HG03521 (cell line): ENCODE data around the gene HECTD4.
"Not testable (repeated sequence)": the region's sequence is repeated elsewhere in the genome, so short reads cannot be mapped to it uniquely, and the experiment has no call there.

Experiments used
- ATAC-seq: cut with Tn5 transposase; IDR thresholded peaks from one replicate; pipeline ENCODE4 v1.9.1; 2021; ENCODE audit warnings: mild to moderate bottlenecking, moderate library complexity; ENCODE audit not compliant: unreplicated experiment

HECTD4 gene

DNA sequence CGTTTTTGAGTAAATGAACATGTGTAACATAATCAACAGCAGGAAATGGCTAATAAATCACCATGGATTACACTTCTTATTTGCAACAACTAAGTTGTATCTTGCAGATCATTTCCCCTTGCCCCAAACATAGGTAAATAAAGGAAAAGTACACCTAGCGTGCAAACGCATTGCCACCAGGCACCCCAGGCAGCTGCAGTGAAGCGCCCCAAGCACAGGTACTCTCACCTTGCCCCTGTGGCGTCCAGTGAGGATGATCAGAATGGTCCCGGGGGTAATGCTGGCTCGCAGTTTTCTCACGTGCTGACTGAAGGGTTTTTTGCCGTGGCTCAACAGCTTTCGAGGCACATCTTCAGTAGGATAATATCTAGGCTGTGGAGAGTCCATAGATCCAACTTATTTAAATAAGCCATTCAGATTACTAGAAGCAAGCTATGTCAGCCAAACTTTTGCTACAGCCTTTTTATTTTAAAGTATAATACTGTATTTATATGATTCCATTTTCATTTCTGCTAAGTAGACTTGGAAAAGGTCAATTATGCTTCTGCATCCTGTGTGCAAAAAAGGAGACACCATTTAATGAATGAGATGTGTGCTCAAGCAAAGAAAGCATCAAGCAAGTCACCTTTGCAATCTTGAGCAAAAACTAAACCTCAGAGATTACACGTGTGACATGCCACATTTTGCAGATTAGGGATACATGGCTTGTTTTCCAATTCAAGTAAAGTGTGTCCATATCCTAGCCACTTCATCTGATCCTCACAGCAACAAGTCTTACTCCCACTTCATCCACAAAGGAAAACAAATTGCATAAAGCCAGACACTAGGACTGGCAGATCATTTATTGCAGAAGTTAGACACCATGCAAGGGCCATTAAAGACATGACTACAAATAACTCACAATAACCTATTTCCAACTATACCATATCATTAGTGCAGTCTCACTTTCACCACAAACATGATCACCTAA lies 24.6 kb upstream of the HECTD4 start:
- no peak for ATAC-seq

DNA sequence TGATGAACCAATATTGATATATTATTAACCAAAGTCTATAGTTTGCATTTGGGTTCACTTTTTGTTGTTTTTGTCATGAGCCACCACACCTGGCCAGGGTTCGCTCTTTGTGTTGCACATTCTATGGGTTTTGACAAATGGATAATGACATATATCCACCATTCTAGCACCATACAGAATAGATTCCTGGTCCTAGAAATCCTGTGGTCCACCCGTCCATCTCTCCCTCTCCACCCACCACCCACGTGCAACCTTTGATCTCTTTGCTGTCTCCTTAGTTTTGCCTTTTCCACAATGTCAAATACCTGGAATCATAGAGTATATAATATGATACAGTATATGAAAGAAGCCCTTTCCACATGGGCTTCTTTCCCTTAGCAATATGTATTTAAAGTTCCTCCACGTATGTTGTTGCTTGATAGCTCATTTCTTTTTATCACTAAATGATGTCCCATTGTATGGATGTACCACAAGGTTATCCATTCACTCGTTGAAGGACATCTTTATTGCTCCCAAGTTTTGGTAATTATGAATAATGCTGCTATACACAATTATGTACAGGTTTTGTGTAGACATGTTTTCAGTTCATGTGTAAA lies 19.8 kb upstream of the HECTD4 start:
- no peak for ATAC-seq

DNA sequence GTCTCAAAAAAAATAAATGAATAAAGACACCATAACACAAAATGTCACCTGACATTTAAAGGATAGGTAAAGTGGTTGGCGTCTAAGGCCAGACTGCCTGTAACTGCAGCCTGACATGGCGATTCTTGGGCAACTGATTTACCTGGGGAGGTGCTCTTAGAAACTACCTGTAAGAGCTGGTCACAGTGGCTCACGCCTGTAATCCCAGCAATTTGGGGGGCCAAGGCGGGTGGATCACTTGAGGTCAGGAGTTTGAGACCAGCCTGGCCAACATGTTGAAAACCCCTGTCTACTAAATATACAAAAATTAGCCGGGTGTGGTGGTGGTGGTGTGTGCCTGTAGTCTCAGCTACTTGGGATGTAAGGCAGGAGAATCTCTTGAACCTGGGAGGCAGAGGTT lies 18.8 kb upstream of the HECTD4 start:
- ATAC-seq, result no peak

DNA sequence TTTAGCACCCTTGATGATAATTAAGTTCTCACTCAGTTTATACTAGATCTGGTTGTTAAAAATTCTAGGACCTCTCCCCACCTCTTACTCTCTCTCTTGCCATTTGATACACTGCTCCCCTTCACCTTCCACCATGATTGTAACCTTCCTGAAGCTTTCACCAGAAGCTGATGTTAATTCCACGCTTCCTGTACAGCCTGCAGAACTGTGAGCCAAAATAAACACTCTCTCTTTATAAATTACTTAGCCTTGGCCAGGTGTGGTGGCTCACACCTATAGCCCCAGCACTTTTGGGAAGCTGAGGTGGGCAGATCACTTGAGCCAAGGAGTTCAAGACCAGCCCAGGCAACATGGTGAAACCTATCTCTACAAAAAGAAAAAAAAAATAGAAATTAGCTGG lies 11.1 kb upstream of the HECTD4 start:
- no peak for ATAC-seq

GRCh38 chr12:112389922-112390654 lies 7.9 kb upstream of the HECTD4 start:
- ATAC-seq, result not testable (repeated sequence)

DNA sequence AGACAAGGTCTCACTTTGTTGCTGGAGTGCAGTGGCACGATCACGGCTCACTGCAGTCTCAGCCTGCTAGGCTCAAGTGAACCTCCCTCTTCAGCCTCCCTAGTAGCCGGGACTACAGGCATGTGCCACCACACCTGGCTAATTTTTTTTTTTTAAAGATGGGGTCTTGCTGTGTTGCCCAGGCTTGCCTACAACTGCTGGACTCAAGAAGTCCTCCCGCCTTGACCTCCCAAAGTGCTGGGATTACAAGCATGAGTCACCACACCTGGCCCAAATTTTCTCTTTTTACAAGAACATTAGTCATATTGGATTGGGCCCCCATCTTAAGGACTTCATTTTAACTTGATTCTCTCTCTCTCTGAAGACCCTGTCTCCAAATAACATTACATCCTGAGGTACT lies 7.0 kb upstream of the HECTD4 start:
- no peak for ATAC-seq

DNA sequence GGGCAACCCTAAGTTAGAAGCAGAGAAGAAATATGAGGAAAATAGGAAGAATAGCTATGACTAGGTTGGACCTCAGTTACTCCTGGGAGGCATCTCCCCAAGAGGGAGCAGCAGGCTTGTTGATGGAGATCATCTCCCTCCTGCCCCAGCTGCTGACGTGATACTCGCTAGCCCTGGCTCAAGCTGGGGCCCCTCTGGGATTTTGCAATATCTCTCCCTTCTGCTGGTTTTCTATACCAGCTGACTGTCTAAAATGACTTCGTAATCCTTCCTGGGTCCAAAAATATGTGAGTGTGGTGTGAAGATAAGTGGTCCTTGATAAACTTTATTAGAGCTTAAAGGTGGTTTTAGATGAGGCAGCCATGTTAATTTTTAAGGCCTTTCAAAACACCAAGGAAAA lies 4.5 kb upstream of the HECTD4 start:
- no peak for ATAC-seq

- no peak for ATAC-seq
Observed at GRCh38 chr12:112382866-112383265, 635 bp upstream of the HECTD4 start.

DNA sequence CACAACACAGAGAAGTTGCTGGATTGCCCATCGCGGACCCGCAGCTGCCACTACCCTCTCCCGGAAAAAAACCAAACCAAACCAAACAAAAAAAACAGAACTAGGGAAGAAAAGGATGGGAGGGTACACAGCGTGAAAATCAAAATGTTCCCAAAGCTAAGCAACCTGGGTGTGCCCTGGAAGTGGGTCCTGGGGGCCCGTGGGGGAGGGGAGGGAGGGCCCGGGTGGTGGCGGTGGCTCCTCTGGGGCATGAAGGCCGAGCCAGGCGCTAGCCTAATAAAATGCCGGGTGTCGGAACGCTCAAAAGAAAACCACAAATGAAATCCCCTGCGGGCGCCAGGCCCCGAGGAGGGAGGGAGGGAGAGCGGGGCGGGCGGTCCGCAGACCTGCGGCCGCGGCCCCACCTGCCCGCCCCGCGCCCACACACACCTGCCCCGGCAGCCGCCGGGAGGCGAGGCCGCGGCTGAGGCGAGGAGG lies 787 bp downstream of the HECTD4 start:
- ATAC-seq, result peak; percentile 41

- no peak for ATAC-seq
Observed at GRCh38 chr12:112380663-112381405, 1.4 kb downstream of the HECTD4 start.

DNA sequence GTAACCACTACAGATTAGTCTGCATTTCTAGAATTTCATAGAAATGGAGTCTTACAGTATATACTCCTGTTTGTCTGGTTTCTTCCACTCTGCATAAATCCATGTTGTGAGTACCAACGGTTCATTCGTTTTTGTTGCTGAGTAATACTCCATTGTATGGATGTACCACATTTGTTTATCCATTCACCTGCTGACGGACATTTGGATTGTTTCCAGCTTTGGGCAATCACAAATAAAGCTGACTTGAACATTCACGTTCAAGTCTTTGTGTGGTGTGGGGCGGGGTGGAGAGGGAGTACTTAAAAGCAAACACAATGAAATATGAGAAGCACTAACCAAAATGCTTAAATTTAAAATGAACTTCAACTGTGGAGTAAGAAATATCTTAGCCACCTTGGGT lies 7.1 kb downstream of the HECTD4 start:
- ATAC-seq, result no peak

GRCh38 chr12:112374166-112374740 lies 8.0 kb downstream of the HECTD4 start:
- ATAC-seq, result no peak

GRCh38 chr12:112370868-112371510 lies 11.2 kb downstream of the HECTD4 start:
- ATAC-seq, result no peak

DNA sequence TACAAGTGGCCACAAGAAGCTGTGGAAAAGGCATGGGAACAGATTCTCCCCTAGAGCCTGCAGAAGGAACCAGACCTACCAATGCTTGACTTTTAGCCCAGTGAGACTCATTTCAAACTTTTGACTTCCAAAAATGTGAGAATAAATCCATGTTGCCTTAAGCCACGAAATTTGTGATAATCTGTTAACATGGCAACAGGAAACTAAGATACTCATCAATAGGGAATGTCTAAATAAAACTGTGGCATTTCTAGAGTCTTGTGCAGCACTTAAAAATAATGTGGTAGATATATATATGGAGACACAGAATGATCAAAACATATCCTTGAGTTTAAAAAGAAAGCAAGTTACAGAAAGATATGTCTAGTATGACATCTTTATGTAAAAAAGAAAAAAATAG lies 12.0 kb downstream of the HECTD4 start:
- no peak for ATAC-seq

DNA sequence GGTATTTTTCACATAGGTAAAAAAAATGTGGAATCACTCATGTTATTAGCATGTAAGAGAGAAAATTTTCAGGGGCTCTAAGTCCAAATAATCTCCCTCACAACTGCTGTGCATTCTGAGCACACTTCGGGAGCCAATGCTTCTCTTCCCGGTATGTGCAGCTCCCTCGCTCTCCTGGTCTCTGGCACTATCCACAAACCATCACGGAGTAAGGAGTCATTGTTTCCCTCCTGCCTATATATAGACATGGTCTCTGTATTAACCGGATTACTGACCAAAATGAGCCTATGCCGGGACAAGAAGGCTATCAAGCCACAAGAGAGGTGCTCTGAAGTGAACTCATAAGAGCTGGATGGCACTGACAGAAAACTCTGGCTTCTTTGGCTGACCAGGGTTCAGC lies 13.4 kb downstream of the HECTD4 start:
- no peak for ATAC-seq

- no peak for ATAC-seq
Observed at GRCh38 chr12:112367965-112368364, 14.3 kb downstream of the HECTD4 start.

GRCh38 chr12:112362310-112362709 lies 19.9 kb downstream of the HECTD4 start:
- ATAC-seq, result no peak

DNA sequence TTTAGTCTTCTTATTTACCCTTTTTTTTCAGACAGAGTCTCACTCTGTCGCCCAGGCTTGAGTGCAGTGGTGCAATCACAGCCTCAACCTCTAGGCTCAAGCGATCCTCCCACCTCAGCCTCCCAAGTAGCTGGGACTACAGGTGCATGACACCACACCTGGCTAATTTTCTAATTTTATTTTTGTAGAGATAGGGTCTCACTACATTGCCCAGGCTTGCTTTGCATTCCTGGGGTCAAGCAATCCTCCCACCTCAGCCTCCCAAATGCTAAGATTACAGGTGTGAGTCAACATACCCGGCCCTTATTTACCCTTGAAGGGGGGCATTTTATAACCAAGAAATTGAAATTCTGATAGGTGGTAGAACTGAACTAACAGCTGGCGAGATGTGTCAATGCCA lies 21.0 kb downstream of the HECTD4 start:
- no peak for ATAC-seq

- ATAC-seq, result no peak
Observed at GRCh38 chr12:112359290-112359689, 22.9 kb downstream of the HECTD4 start.

DNA sequence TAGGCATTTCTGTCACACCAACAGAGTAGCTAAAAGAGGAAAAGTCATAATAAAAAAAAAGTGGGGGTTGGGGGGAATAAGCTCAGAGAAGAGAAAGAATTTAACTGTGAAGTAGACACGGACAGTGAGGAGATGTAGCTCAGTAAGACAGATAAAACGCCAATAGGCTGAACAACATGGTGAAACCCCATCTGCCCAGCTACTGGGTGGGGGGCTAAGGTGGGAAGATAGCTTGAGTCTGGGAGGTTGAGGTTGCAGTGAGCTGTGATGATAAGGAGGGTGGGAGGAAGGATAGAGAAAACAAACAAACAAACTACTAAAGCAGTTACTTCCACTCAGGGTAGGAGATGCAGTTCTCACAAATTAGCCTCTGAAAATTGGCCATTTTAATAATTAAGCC lies 25.0 kb downstream of the HECTD4 start:
- ATAC-seq, result no peak
